K562 (cell line): Measurements from ENCODE around the gene ATE1. TPM values are rescaled to one million over a fixed set of nuclear protein-coding genes. Genes with fewer than 3 reads are reported as not detected.
A peak's percentile ranks its signal among the peaks of the same experiment; 100 is the strongest.

Source experiments
- ARID1B ChIP-seq: fragments of 450-650 bp; IDR thresholded peaks from 2 replicates; pipeline ENCODE4 v1.6.1; 2016; ENCODE audit warnings: antibody characterized with exemption, mild to moderate bottlenecking, inconsistent platforms
- BDP1 ChIP-seq: IDR thresholded peaks from 3 replicates; pipeline ENCODE4 v1.6.1; 2011; ENCODE audit not compliant: insufficient read length, insufficient read depth
- C11orf30 ChIP-seq: fragments of 450-650 bp; IDR thresholded peaks from 2 replicates; pipeline ENCODE4 v1.6.1; 2016; ENCODE audit warnings: low read depth, mild to moderate bottlenecking
- CBFA2T3 ChIP-seq: fragments of 450-650 bp; IDR thresholded peaks from 2 replicates; pipeline ENCODE4 v1.6.1; 2017
- CBX8 ChIP-seq: fragments of 200-600 bp; sonication (generic); IDR thresholded peaks from 2 replicates; pipeline ENCODE4 v1.6.1; 2012; ENCODE audit warnings: borderline replicate concordance, mixed run types, low read depth, mild to moderate bottlenecking, moderate library complexity, mixed read lengths, low read length, control low read depth, inconsistent platforms; ENCODE audit not compliant: poor library complexity, severe bottlenecking; ENCODE audit errors: extremely low read depth
- CCNT2 ChIP-seq: IDR thresholded peaks from 2 replicates; pipeline ENCODE4 v1.6.1; 2011; ENCODE audit warnings: borderline replicate concordance, low read depth, mild to moderate bottlenecking, moderate library complexity, mixed read lengths, low read length; ENCODE audit not compliant: insufficient read length; ENCODE audit errors: extremely low read depth
- CHD1 ChIP-seq: fragments of 200-600 bp; sonication (generic); IDR thresholded peaks from one replicate; pipeline ENCODE4 v1.6.1; 2012; ENCODE audit warnings: mild to moderate bottlenecking, moderate library complexity, low read length, inconsistent platforms
- COPS2 ChIP-seq: fragments of 450-650 bp; conservative IDR thresholded peaks from 2 replicates; pipeline ENCODE4 v1.6.1; 2016; ENCODE audit warnings: mild to moderate bottlenecking, moderate library complexity
- E2F4 ChIP-seq: sonication (generic); formaldehyde crosslinking; IDR thresholded peaks from 2 replicates; pipeline ENCODE4 v1.8.0; 2022; ENCODE audit warnings: mild to moderate bottlenecking, low read depth, missing genetic modification reagents
- ETS1 ChIP-seq: conservative IDR thresholded peaks from 2 replicates; pipeline ENCODE4 v1.6.1; 2011; ENCODE audit warnings: low read depth, mild to moderate bottlenecking, low read length; ENCODE audit not compliant: control insufficient read depth
- FIP1L1 ChIP-seq: fragments of 200-400 bp; formaldehyde crosslinking; IDR thresholded peaks from 2 replicates; pipeline ENCODE4 v1.6.1; 2018; ENCODE audit warnings: mild to moderate bottlenecking, low read depth, low read length; ENCODE audit not compliant: poor library complexity, severe bottlenecking
- FOXP1 ChIP-seq: sonication (generic); formaldehyde crosslinking; IDR thresholded peaks from 2 replicates; pipeline ENCODE4 v1.8.0; 2022; ENCODE audit warnings: mild to moderate bottlenecking, missing genetic modification reagents
- HES1 ChIP-seq: fragments of 450-650 bp; IDR thresholded peaks from 2 replicates; pipeline ENCODE4 v1.6.1; 2016; ENCODE audit warnings: low read depth, mild to moderate bottlenecking, moderate library complexity
- HNRNPH1 ChIP-seq: fragments of 200-400 bp; formaldehyde crosslinking; optimal IDR thresholded peaks from 2 replicates; pipeline ENCODE3; 2017; ENCODE audit warnings: low read depth, mild to moderate bottlenecking, low read length, moderate library complexity
- MCM3 ChIP-seq: fragments of 450-650 bp; IDR thresholded peaks from 2 replicates; pipeline ENCODE4 v1.6.1; 2016
- NFXL1 ChIP-seq: fragments of 450-650 bp; formaldehyde crosslinking; IDR thresholded peaks from 2 replicates; pipeline ENCODE4 v1.4.0; 2021; ENCODE audit warnings: mild to moderate bottlenecking
- PBX2 ChIP-seq, 2 experiments: IDR thresholded peaks in 1 of 2; conservative IDR thresholded peaks in 1 of 2; 2 replicates each; pipeline ENCODE4 v1.6.1; 2016; ENCODE audit warnings: low read depth in 2 of 2, mild to moderate bottlenecking in 1 of 2, missing compliant biosample characterization in 1 of 2, missing genetic modification characterization in 1 of 2, moderate library complexity in 1 of 2
- PHF8 ChIP-seq: fragments of 200-600 bp; sonication (generic); IDR thresholded peaks from 2 replicates; pipeline ENCODE4 v1.6.1; 2012; ENCODE audit warnings: mixed run types, mild to moderate bottlenecking, inconsistent platforms, low read length, moderate library complexity, borderline replicate concordance
- POLR2G ChIP-seq: fragments of 200-400 bp; formaldehyde crosslinking; IDR thresholded peaks from 2 replicates; pipeline ENCODE4 v1.6.1; 2017; ENCODE audit warnings: low read depth, mild to moderate bottlenecking, antibody characterized with exemption, low read length, moderate library complexity
- TAL1 ChIP-seq: fragments of 450-650 bp; IDR thresholded peaks from 2 replicates; pipeline ENCODE4 v1.6.1; 2016; ENCODE audit warnings: mild to moderate bottlenecking
- USF1 ChIP-seq: sonication (generic); formaldehyde crosslinking; IDR thresholded peaks from 2 replicates; pipeline ENCODE4 v1.9.0; 2022; ENCODE audit warnings: mild to moderate bottlenecking, missing genetic modification reagents
- polyA plus RNA-seq, 8 experiments: library from polyadenylated mRNA; depleted of rRNA in 4 of 8; stranded (reverse) in 5 of 8; unstranded in 3 of 8; fragments of >200 nt; fragmentation: Nextera tagmentation in 2 of 8; fragmentation: Illumina TruSeq in 1 of 8; extraction: Ambion mirVana in 2 of 8; extraction: Trizol in 1 of 8; gene quantifications; 2 replicates each; pipeline versions ENCODE4 v1.2.1 to v1.2.3, GENCODE V29; 2011 to 2014; ENCODE audit warnings: inconsistent platforms in 1 of 8, missing spikeins in 1 of 8
- total RNA-seq, 7 experiments: library from RNA; depleted of rRNA in 6 of 7; stranded (reverse); fragments of >200 nt in 6 of 7; fragmentation: Illumina TruSeq in 2 of 7; extraction: Trizol in 2 of 7; gene quantifications; 2 replicates each; pipeline versions ENCODE4 v1.2.1 to v1.2.3, GENCODE V29; 2011 to 2021; ENCODE audit warnings: low replicate concordance in 1 of 7

ATE1 gene
- total and polyA plus RNA-seq, 9 of the 15 experiments (the other 6 are each of a cell fraction or from before 2014, with no cell fraction given), result 3.0 to 14.2 (median 8.8) TPM

GRCh38 chr10:121736315-121737130 lies 191.3 kb downstream of the ATE1 start (continued):
- TF ChIP-seq USF1 (CRISPR knock-in tag), result no peak
- TF ChIP-seq ARID1B, result peak; percentile 32; the same call in 1 of the 2 replicates
- no peak for TF ChIP-seq BDP1
- TF ChIP-seq TAL1, result peak; percentile 30; the same call in 1 of the 2 replicates
- TF ChIP-seq FOXP1 (CRISPR knock-in tag), result no peak
- TF ChIP-seq POLR2G, result no peak
- TF ChIP-seq PHF8, result no peak
- TF ChIP-seq HES1, result peak; percentile 78
- TF ChIP-seq CHD1, result no peak
- TF ChIP-seq MCM3, result no peak
- TF ChIP-seq PBX2 (CRISPR knock-in tag; IDR thresholded peaks at IDR 0.05; ENCODE audit: low read depth), result no peak
- TF ChIP-seq PBX2 (tag; conservative IDR thresholded peaks at IDR 0.05; ENCODE audit: low read depth), result peak; percentile 53
- no peak for TF ChIP-seq FIP1L1
- TF ChIP-seq C11orf30, result no peak
- TF ChIP-seq NFXL1, result no peak
- no peak for TF ChIP-seq CBX8
- TF ChIP-seq E2F4 (CRISPR knock-in tag), result no peak
- no peak for TF ChIP-seq COPS2
- no peak for TF ChIP-seq ETS1
- TF ChIP-seq CBFA2T3, result peak; percentile 50
- TF ChIP-seq HNRNPH1, result no peak
- TF ChIP-seq CCNT2, result no peak
